HCT116 (cell line): ENCODE results near the gene NIM1K. TPM values are rescaled to one million over a fixed set of nuclear protein-coding genes. Genes with fewer than 3 reads are reported as not detected.

Experiments used
- ATAC-seq: fragments of 200-7000 bp; cut with Tn5 transposase; 2 replicates; pipeline ENCODE4 v1.9.1; 2020; ENCODE audit warnings: mild to moderate bottlenecking, moderate library complexity
- BruUV-seq: library from RNA; stranded (reverse); fragments of 400-500 nt; replicated peaks from 2 replicates; lab custom pipeline; 2021; lab: Mats Ljungman, UMichigan
- CTCF ChIA-PET: fragments of 300-600 bp; sonication (Branson Sonifier 250); formaldehyde crosslinking; loops from one replicate; lab custom pipeline; 2021; ENCODE audit warnings: antibody characterized with exemption; lab: Charles Lee
- POLR2A ChIA-PET: fragments of 300-600, 350-600 bp; sonication (Branson Sonifier 250); formaldehyde crosslinking; loops from one replicate; lab custom pipeline; 2021; ENCODE audit warnings: antibody characterized with exemption; lab: Charles Lee
- RAD21 ChIA-PET, 2 experiments: fragments of 300-600 bp; sonication (Branson Sonifier 250); formaldehyde crosslinking; loops; one replicate each; lab custom pipeline; 2023; ENCODE audit warnings: low total read pairs in 2 of 2; ENCODE audit not compliant: uncharacterized antibody in 2 of 2, unreplicated experiment in 2 of 2, low non-redundant PET in 1 of 2; lab: Charles Lee
- DNase-seq: peaks from one replicate; pipeline ENCODE4 v3.0.0-alpha.2; 2010; ENCODE audit warnings: low read depth, low spot score
- H2AFZ ChIP-seq: fragments of 200-600 bp; shearing (Covaris generic), sonication (generic); 2 replicates; pipeline ENCODE4 v1.6.1; 2017; ENCODE audit warnings: low read depth, mixed run types, mixed read lengths, antibody characterized with exemption, low read length; ENCODE audit not compliant: poor library complexity, severe bottlenecking
- H3K27ac ChIP-seq: 2 replicates; pipeline ENCODE4 v1.5.1; 2012; ENCODE audit warnings: low read depth, low read length
- H3K27me3 ChIP-seq: fragments of 200-600 bp; sonication (generic); 2 replicates; pipeline ENCODE4 v1.6.1; 2016; ENCODE audit warnings: mixed run types, low read length, mixed read lengths; ENCODE audit not compliant: insufficient read depth
- H3K36me3 ChIP-seq, 2 experiments: fragments of 200-500 bp in 1 of 2; fragments of 200-600 bp in 1 of 2; sonication (Bioruptor generic) in 1 of 2; sonication (generic) in 1 of 2; 2 replicates each; pipeline versions ENCODE4 v1.5.1 to v1.6.1; 2014 to 2016; ENCODE audit warnings: low read length in 2 of 2, inconsistent platforms in 1 of 2, mixed read lengths in 1 of 2, mixed run types in 1 of 2; ENCODE audit not compliant: insufficient read depth in 2 of 2, control insufficient read depth in 1 of 2
- H3K4me1 ChIP-seq, 2 experiments: fragments of 200-600 bp in 1 of 2; sonication (generic) in 1 of 2; 2 replicates each; pipeline versions ENCODE4 v1.5.1 to v1.6.1; 2012 to 2017; ENCODE audit warnings: low read length in 2 of 2, inconsistent platforms in 1 of 2, mild to moderate bottlenecking in 1 of 2, mixed read lengths in 1 of 2, mixed run types in 1 of 2, moderate library complexity in 1 of 2; ENCODE audit not compliant: insufficient read depth in 2 of 2, control insufficient read depth in 1 of 2
- H3K4me2 ChIP-seq: fragments of 200-600 bp; sonication (generic); 2 replicates; pipeline ENCODE4 v1.6.1; 2017; ENCODE audit warnings: mixed run types, low read length, mixed read lengths
- H3K4me3 ChIP-seq, 2 experiments: fragments of 200-600 bp in 1 of 2; sonication (generic) in 1 of 2; replicated peaks in 1 of 2; 2 replicates each; pipeline ENCODE4 v1.5.1; 2011 to 2016; ENCODE audit warnings: low read length in 2 of 2, control low read depth in 1 of 2, low read depth in 1 of 2, mild to moderate bottlenecking in 1 of 2, mixed read lengths in 1 of 2, mixed run types in 1 of 2
- H3K79me2 ChIP-seq: fragments of 200-600 bp; sonication (generic); 2 replicates; pipeline ENCODE4 v1.6.1; 2017; ENCODE audit warnings: mild to moderate bottlenecking, mixed run types, low read length, moderate library complexity, mixed read lengths; ENCODE audit not compliant: insufficient read depth
- H3K9ac ChIP-seq: fragments of 200-600 bp; sonication (generic); 2 replicates; pipeline ENCODE4 v1.6.1; 2016; ENCODE audit warnings: low read length, mixed read lengths
- H3K9me2 ChIP-seq: fragments of 200-600 bp; sonication (generic), shearing (Covaris generic); 2 replicates; pipeline ENCODE4 v1.6.1; 2017; ENCODE audit warnings: mixed run types, mild to moderate bottlenecking, moderate library complexity; ENCODE audit not compliant: insufficient read depth
- H3K9me3 ChIP-seq, 2 experiments: fragments of 200-500 bp in 1 of 2; fragments of 200-600 bp in 1 of 2; sonication (Bioruptor generic) in 1 of 2; sonication (generic) in 1 of 2; 2 replicates each; pipeline ENCODE4 v1.6.1; 2014 to 2017; ENCODE audit warnings: low read length in 2 of 2, mixed read lengths in 2 of 2, inconsistent platforms in 1 of 2, low read depth in 1 of 2, mild to moderate bottlenecking in 1 of 2, mixed run types in 1 of 2, moderate library complexity in 1 of 2; ENCODE audit not compliant: control insufficient read depth in 1 of 2, insufficient read depth in 1 of 2
- H4K20me1 ChIP-seq: fragments of 200-600 bp; sonication (generic), shearing (Covaris generic); 2 replicates; pipeline ENCODE4 v1.6.1; 2017; ENCODE audit warnings: mixed run types, mild to moderate bottlenecking, moderate library complexity; ENCODE audit not compliant: insufficient read depth
- CBX3 ChIP-seq: IDR thresholded peaks from 2 replicates; pipeline ENCODE4 v1.6.1; 2012; ENCODE audit warnings: low read depth
- EGR1 ChIP-seq: IDR thresholded peaks from 2 replicates; pipeline ENCODE4 v1.6.1; 2012; ENCODE audit warnings: low read depth
- ELF1 ChIP-seq: IDR thresholded peaks from 2 replicates; pipeline ENCODE4 v1.6.1; 2012; ENCODE audit warnings: low read depth, borderline replicate concordance
- EZH2phosphoT487 ChIP-seq: fragments of 200-600 bp; IDR thresholded peaks from 2 replicates; pipeline ENCODE4 v1.6.1; 2018; ENCODE audit warnings: antibody characterized with exemption, borderline replicate concordance
- POLR2A ChIP-seq: IDR thresholded peaks from 2 replicates; pipeline ENCODE4 v1.7.0; 2011; ENCODE audit warnings: borderline replicate concordance; ENCODE audit not compliant: insufficient read depth, insufficient read length; ENCODE audit errors: extremely low read depth
- POLR2AphosphoS5 ChIP-seq: IDR thresholded peaks from 2 replicates; pipeline ENCODE4 v1.6.1; 2011; ENCODE audit warnings: mild to moderate bottlenecking, low read depth, low read length, moderate library complexity
- RAD21 ChIP-seq: IDR thresholded peaks from 2 replicates; pipeline ENCODE4 v1.6.1; 2012; ENCODE audit warnings: low read depth, mild to moderate bottlenecking
- SIN3A ChIP-seq: IDR thresholded peaks from 2 replicates; pipeline ENCODE4 v1.6.1; 2012; ENCODE audit warnings: low read depth
- SRF ChIP-seq: IDR thresholded peaks from 2 replicates; pipeline ENCODE4 v1.6.1; 2012; ENCODE audit warnings: low read depth
- TCF7L2 ChIP-seq: IDR thresholded peaks from 2 replicates; pipeline ENCODE4 v1.7.0; 2011; ENCODE audit warnings: borderline replicate concordance, inconsistent platforms; ENCODE audit not compliant: insufficient read depth, insufficient read length; ENCODE audit errors: extremely low read depth
- ZFX ChIP-seq: fragments of 450-650 bp; IDR thresholded peaks from 2 replicates; pipeline ENCODE4 v1.6.1; 2017
- ZNF274 ChIP-seq: fragments of 200-500 bp; sonication (Bioruptor generic); IDR thresholded peaks from 2 replicates; pipeline ENCODE4 v1.6.1; 2014; ENCODE audit warnings: mild to moderate bottlenecking, low read depth, low read length, inconsistent platforms
- intact Hi-C: fragments of 100-400 bp; cut with micrococcal nuclease; formaldehyde crosslinking; loops from 2 replicates; pipeline ENCODE4 v1.10.0; 2022
- total RNA-seq: library from RNA; stranded (reverse); gene quantifications from one replicate; pipeline ENCODE4 v1.2.1, GENCODE V29; 2021; ENCODE audit not compliant: unreplicated experiment
- TF ChIP-seq, protein P1 (sequence below), 3 experiments: fragments of 200-600 bp in 1 of 3; sonication (generic) in 1 of 3; IDR thresholded peaks in 2 of 3; conservative IDR thresholded peaks in 1 of 3; 2 replicates each; pipeline ENCODE4 v1.5.1; 2012 to 2017; ENCODE audit warnings: low read depth in 2 of 3, low read length in 2 of 3, antibody characterized with exemption in 1 of 3, borderline replicate concordance in 1 of 3, control low read depth in 1 of 3, mild to moderate bottlenecking in 1 of 3, mixed read lengths in 1 of 3, mixed run types in 1 of 3, moderate library complexity in 1 of 3; ENCODE audit not compliant: insufficient read depth in 1 of 3
- TF ChIP-seq, protein P2 (sequence below): IDR thresholded peaks from 2 replicates; pipeline ENCODE4 v1.6.1; 2012; ENCODE audit warnings: low read depth
- TF ChIP-seq, protein P3 (sequence below): IDR thresholded peaks from 2 replicates; pipeline ENCODE4 v1.6.1; 2012
- TF ChIP-seq, protein P4 (sequence below): IDR thresholded peaks from 2 replicates; pipeline ENCODE4 v1.6.1; 2012

The NIM1K gene
- total RNA-seq, 1 experiment from 2014 or later, result 0.44 TPM

DNA sequence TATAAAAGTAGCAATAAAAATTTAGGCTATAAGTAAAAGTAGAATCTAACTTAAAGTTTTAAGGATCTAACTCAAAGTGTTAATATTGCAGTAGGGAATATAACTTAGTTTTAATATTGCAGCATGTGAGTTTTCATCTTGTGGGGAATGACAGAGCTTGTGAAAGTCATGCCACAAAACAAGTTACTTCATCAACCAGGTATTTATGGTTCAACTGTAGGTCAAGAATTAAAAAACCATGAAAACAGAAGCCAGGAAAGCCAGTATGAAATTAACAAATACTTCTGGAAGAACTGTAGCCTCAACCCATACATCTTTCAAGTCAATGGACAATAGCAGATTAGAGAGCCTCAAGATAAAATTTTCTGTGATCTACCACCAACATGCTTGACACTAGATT, 102.2 kb downstream of the NIM1K start:
- Histone ChIP-seq H3K27ac (no peak overlapping the region), H2AFZ (no peak overlapping the region), H3K4me3 (no peak overlapping the region), H3K27me3 (no peaks in the 10 kb centered on the region), H3K9me2 (no peaks in the 10 kb centered on the region), H3K4me2 (no peak overlapping the region), H3K4me1 (no peaks in the 10 kb centered on the region), H3K79me2 (no peaks in the 10 kb centered on the region), H3K9ac (no peak overlapping the region), H3K36me3 (peaks cover 32 to 43% of the 10 kb centered on the region in 2 experiments), H4K20me1 (no peaks in the 10 kb centered on the region), H3K9me3 (no peaks in the 10 kb centered on the region)
- no peak for ATAC-seq
- no peak for DNase-seq
- ChIA-PET RAD21 (no interaction called here), CTCF (no interaction called here), POLR2A (no interaction called here)
- TF ChIP-seq POLR2AphosphoS5 (no peak), SRF (no peak), TCF7L2 (no peak), RAD21 (no peak), ELF1 (no peak), EGR1 (no peak), ZNF274 (no peak), CBX3 (no peak), EZH2phosphoT487 (no peak), SIN3A (no peak), POLR2A (no peak), ZFX (no peak)
- TF ChIP-seq, protein P1, sequence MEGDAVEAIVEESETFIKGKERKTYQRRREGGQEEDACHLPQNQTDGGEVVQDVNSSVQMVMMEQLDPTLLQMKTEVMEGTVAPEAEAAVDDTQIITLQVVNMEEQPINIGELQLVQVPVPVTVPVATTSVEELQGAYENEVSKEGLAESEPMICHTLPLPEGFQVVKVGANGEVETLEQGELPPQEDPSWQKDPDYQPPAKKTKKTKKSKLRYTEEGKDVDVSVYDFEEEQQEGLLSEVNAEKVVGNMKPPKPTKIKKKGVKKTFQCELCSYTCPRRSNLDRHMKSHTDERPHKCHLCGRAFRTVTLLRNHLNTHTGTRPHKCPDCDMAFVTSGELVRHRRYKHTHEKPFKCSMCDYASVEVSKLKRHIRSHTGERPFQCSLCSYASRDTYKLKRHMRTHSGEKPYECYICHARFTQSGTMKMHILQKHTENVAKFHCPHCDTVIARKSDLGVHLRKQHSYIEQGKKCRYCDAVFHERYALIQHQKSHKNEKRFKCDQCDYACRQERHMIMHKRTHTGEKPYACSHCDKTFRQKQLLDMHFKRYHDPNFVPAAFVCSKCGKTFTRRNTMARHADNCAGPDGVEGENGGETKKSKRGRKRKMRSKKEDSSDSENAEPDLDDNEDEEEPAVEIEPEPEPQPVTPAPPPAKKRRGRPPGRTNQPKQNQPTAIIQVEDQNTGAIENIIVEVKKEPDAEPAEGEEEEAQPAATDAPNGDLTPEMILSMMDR (IDR thresholded peaks at IDR 0.05 in 2 of 3, conservative IDR thresholded peaks at IDR 0.05 in 1 of 3; ENCODE audit: borderline replicate concordance in 1 of 3, insufficient read depth in 1 of 3, low read depth in 2 of 3, low read length in 2 of 3), result no peak
- TF ChIP-seq, protein P2, sequence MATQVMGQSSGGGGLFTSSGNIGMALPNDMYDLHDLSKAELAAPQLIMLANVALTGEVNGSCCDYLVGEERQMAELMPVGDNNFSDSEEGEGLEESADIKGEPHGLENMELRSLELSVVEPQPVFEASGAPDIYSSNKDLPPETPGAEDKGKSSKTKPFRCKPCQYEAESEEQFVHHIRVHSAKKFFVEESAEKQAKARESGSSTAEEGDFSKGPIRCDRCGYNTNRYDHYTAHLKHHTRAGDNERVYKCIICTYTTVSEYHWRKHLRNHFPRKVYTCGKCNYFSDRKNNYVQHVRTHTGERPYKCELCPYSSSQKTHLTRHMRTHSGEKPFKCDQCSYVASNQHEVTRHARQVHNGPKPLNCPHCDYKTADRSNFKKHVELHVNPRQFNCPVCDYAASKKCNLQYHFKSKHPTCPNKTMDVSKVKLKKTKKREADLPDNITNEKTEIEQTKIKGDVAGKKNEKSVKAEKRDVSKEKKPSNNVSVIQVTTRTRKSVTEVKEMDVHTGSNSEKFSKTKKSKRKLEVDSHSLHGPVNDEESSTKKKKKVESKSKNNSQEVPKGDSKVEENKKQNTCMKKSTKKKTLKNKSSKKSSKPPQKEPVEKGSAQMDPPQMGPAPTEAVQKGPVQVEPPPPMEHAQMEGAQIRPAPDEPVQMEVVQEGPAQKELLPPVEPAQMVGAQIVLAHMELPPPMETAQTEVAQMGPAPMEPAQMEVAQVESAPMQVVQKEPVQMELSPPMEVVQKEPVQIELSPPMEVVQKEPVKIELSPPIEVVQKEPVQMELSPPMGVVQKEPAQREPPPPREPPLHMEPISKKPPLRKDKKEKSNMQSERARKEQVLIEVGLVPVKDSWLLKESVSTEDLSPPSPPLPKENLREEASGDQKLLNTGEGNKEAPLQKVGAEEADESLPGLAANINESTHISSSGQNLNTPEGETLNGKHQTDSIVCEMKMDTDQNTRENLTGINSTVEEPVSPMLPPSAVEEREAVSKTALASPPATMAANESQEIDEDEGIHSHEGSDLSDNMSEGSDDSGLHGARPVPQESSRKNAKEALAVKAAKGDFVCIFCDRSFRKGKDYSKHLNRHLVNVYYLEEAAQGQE, result no peak
- TF ChIP-seq, protein P3, sequence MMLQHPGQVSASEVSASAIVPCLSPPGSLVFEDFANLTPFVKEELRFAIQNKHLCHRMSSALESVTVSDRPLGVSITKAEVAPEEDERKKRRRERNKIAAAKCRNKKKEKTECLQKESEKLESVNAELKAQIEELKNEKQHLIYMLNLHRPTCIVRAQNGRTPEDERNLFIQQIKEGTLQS, result no peak
- TF ChIP-seq, protein P4, sequence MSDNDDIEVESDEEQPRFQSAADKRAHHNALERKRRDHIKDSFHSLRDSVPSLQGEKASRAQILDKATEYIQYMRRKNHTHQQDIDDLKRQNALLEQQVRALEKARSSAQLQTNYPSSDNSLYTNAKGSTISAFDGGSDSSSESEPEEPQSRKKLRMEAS, result no peak
- intact Hi-C loops, result no loop called here
- no TSS peak for BruUV-seq
